Effector memory CD4-positive, alpha-beta T cell (primary cell): ENCODE results near the gene ITGB6.
"Not testable (repeated sequence)": the region's sequence is repeated elsewhere in the genome, so short reads cannot be mapped to it uniquely, and the experiment has no call there.

Source experiments
- DNase-seq, 3 donors: peaks; one replicate each; pipeline ENCODE4 v3.0.0-alpha.2; 2020
- H3K27ac ChIP-seq: 2 replicates; pipeline ENCODE4 v1.7.0; 2013; ENCODE audit warnings: mild to moderate bottlenecking, low read length, moderate library complexity; ENCODE audit not compliant: insufficient read depth, poor library complexity, severe bottlenecking
- H3K27me3 ChIP-seq: replicated peaks from 2 replicates; pipeline ENCODE4 v1.7.0; 2013; ENCODE audit warnings: mild to moderate bottlenecking, low read length; ENCODE audit not compliant: insufficient read depth, control insufficient read depth, poor library complexity, severe bottlenecking
- H3K36me3 ChIP-seq: 2 replicates; pipeline ENCODE4 v1.7.0; 2013; ENCODE audit warnings: mild to moderate bottlenecking, low read length, moderate library complexity; ENCODE audit not compliant: control insufficient read depth, insufficient read depth
- H3K4me1 ChIP-seq: 2 replicates; pipeline ENCODE4 v1.7.0; 2013; ENCODE audit warnings: low read length, mild to moderate bottlenecking; ENCODE audit not compliant: control insufficient read depth, insufficient read depth, poor library complexity, severe bottlenecking
- H3K4me3 ChIP-seq: 2 replicates; pipeline ENCODE4 v1.7.0; 2013; ENCODE audit warnings: low read length, low read depth, mild to moderate bottlenecking; ENCODE audit not compliant: insufficient read depth, poor library complexity, severe bottlenecking
- H3K9me3 ChIP-seq: 2 replicates; pipeline ENCODE4 v1.7.0; 2013; ENCODE audit warnings: mild to moderate bottlenecking, low read length, moderate library complexity; ENCODE audit not compliant: control insufficient read depth

Gene ITGB6

DNA sequence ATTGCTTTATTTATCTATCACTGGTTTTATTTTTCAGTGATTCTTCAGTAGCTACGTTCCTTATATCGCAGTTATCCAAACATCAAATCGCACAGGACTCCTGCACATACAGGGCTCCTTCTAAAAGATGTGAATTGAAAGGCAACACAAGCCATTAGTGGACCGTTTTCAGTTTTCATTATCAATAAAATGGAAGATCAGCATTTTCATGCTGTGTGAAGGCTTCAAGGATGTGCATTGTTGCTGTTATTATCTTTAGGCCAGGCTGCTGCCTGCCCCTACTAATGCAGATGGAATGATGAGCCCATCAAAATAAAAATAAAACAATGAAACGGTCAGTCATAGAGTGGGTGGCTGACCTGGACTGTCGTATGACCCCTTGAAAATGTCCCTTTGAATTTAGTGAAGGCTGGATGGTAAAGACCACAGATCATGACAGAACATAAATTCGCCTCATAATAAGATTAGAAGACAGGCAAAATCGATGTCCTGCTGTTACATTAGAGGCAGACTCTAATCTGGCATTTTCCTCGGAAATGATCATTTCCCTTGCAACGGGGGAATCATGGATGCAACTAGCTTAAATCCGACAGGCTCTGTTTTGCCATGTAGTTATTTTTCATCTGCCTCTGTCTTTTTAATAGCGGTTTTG lies 32.9 kb downstream of the ITGB6 start:
- H3K27ac ChIP-seq, result no peak overlapping the region
- H3K4me3 ChIP-seq, result no peak overlapping the region
- DNase-seq, result no peak
- no peaks in the 10 kb centered on the region for H3K36me3 ChIP-seq
- H3K27me3 ChIP-seq, result no peaks in the 10 kb centered on the region
- H3K9me3 ChIP-seq, result no peaks in the 10 kb centered on the region
- H3K4me1 ChIP-seq, result no peaks in the 10 kb centered on the region

DNA sequence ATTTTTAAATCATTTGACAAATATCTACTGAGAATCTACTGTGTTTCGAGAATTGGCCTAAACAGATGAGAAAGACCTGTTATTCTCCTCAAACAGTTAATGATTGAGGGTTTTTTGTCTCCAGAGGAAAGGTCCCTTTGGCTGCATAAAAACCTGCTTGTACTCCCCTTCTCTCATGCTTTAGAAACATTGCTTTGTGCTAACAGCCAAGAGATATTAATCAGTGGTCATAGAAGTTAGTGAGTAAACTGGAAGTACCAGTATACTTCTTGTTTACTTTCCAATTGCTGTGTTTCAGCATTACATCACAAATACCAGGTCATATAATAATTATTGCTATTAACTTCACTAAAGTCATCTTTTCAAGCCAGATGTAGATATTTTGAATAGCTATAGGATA lies 34.1 kb downstream of the ITGB6 start:
- H3K4me1 ChIP-seq, result no peaks in the 10 kb centered on the region
- H3K4me3 ChIP-seq, result no peak overlapping the region
- no peaks in the 10 kb centered on the region for H3K36me3 ChIP-seq
- no peaks in the 10 kb centered on the region for H3K27me3 ChIP-seq
- H3K9me3 ChIP-seq, result no peaks in the 10 kb centered on the region
- no peak overlapping the region for H3K27ac ChIP-seq
- DNase-seq, result no peak

DNA sequence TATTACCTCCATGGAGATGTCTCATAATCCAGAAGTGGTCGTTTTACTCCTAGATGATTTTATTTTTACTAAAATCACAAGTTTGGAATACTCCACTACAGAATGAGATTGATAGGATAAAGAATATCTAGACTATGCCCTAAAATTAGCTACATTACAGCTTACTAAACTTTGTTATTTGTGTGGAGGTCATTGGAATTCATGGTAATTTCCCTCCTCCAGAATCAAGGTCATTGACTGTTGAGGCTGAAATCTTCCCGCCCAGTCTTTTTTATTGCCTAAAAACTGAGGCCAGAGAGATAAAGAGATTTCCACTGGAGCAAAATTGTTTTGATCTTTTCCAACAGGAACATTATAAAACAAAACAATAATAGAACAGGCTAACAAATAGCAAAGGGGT lies 35.0 kb downstream of the ITGB6 start:
- no peaks in the 10 kb centered on the region for H3K27me3 ChIP-seq
- no peaks in the 10 kb centered on the region for H3K4me1 ChIP-seq
- DNase-seq, result no peak
- H3K9me3 ChIP-seq, result no peaks in the 10 kb centered on the region
- H3K4me3 ChIP-seq, result no peak overlapping the region
- no peaks in the 10 kb centered on the region for H3K36me3 ChIP-seq
- no peak overlapping the region for H3K27ac ChIP-seq

DNA sequence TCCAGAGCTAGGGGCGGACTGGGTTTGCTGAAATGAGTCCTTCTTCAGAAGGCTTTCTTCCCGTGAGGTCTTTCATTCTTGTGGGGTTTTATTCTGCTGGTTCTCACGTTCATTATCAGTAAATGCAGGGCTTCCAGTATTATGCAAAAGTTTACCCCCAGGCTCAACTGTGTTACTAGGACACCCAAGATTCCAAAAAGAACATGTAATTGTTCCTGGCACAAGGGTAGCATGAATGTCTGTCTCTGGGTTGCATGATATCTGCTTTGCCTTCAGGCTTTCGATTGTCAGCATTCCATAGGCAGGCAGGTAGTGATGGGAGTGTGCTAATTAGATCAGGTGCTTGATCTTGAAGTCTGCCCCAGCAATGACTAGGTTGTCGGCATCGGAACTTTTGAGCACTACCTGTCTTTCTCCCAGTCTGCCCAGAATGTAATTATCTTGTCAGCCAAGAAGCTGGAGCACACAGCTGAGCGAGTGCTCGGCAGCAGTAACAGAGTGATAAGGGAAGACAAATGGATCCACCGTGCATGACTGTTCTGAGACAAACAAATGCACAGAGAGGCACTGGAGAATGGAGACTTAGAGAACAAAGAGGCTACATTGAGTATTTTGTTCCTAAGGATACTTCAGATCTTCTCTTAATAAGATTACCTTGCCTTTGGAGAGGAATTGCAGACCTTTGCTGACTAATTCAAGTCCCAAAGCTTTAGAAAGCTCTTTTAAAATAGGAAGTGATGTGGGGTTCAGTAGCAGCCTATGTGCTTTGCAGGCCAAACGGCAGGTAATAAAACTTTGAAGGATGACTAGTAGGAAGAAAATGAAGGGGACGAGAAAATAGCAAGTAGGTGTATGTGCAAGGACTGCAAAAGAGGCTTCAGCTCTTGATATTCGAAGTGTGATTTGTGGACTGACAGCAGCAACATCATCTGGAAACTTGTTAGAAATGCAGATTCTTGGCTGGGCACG lies 41.9 kb downstream of the ITGB6 start:
- Histone ChIP-seq H3K4me3 (no peak overlapping the region), H3K4me1 (no peaks in the 10 kb centered on the region), H3K27ac (no peak overlapping the region), H3K9me3 (no peaks in the 10 kb centered on the region), H3K27me3 (no peaks in the 10 kb centered on the region), H3K36me3 (no peaks in the 10 kb centered on the region)
- no peak for DNase-seq

DNA sequence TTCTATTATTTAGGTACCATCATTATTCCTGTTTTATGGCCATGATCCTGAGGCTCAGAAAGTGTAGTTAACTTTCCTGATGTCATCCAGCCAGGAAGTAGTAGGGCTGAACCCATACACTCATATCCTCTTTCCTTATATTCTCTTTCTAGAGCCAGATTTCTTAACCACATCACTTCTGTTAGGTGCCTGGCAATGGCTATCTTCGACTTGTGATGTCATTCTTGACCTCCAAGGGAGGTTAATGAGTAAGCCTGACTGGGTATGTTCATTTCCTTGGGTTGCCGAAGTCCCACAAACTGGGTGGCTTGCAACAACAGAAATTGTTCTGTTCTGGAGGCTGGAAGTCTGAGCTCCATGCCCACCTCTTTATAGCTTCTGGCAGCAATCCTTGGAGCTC lies 43.4 kb downstream of the ITGB6 start:
- Histone ChIP-seq H3K4me1 (no peaks in the 10 kb centered on the region), H3K27me3 (no peaks in the 10 kb centered on the region), H3K36me3 (no peaks in the 10 kb centered on the region), H3K9me3 (no peaks in the 10 kb centered on the region), H3K27ac (no peak overlapping the region), H3K4me3 (no peak overlapping the region)
- no peak for DNase-seq

DNA sequence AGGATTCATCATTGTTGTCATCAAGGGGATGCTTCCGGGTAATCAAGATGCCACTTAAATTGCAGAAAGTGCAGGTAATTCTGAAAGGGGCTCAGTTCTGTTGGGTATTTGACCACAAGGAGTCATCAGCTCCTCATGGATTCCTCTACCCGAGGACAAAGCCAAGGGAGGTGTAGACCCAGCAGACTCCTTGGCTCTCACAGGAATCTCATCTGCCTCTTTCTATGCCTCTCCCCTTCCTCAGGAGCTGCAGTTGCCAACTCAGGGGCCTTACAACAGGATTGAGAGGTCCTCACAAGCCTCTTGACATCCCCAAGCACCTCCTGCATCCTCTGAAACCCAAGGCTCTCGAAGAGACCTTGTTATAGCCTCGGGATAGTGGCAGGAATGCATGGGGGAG lies 44.0 kb downstream of the ITGB6 start:
- DNase-seq, result no peak
- H3K4me1 ChIP-seq, result no peaks in the 10 kb centered on the region
- no peak overlapping the region for H3K27ac ChIP-seq
- no peak overlapping the region for H3K4me3 ChIP-seq
- H3K27me3 ChIP-seq, result no peaks in the 10 kb centered on the region
- H3K36me3 ChIP-seq, result no peaks in the 10 kb centered on the region
- no peaks in the 10 kb centered on the region for H3K9me3 ChIP-seq

DNA sequence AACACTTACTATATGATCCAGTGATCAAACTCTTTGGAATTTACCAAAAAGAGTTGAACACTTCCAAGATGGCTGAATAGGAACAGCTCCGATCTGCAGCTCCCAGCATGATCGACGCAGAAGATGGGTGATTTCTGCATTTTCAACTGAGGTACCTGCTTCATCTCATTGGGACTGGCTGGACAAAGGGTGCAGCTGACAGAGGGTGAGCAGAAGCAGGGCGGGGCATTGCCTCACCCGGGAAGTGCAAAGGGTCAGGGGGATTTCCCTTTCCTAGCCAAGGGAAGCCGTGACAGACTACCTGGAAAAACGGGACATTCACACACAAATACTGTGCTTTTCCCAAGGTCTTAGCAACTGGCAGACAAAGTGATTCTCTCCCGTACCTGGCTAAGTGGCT lies 51.7 kb downstream of the ITGB6 start:
- H3K4me3 ChIP-seq, H3K27ac ChIP-seq, H3K27me3 ChIP-seq, H3K36me3 ChIP-seq, H3K4me1 ChIP-seq, H3K9me3 ChIP-seq, DNase-seq: not testable (repeated sequence)

DNA sequence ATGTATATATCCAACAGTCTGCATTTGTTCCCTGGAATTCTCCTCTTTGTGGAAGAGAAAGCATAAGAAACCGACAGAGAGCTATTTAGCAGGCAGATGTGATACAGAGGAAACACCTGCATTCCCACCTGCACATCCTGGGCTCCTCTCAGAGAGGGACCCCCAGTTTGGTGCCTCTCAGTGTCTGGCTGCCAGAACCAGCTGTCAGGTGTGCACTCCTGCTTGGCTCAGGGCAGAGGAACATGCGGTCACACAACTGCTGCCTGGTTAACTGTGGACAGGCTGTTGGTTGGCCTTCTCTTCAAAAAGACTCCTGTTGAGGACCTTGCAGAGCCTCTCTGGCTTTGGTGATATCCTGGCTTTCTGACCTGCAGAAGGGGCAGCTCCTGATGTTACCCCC lies 54.6 kb downstream of the ITGB6 start:
- Histone ChIP-seq H3K4me1 (no peaks in the 10 kb centered on the region), H3K36me3 (no peaks in the 10 kb centered on the region), H3K27me3 (no peaks in the 10 kb centered on the region), H3K4me3 (no peak overlapping the region), H3K9me3 (no peaks in the 10 kb centered on the region), H3K27ac (no peak overlapping the region)
- no peak for DNase-seq

DNA sequence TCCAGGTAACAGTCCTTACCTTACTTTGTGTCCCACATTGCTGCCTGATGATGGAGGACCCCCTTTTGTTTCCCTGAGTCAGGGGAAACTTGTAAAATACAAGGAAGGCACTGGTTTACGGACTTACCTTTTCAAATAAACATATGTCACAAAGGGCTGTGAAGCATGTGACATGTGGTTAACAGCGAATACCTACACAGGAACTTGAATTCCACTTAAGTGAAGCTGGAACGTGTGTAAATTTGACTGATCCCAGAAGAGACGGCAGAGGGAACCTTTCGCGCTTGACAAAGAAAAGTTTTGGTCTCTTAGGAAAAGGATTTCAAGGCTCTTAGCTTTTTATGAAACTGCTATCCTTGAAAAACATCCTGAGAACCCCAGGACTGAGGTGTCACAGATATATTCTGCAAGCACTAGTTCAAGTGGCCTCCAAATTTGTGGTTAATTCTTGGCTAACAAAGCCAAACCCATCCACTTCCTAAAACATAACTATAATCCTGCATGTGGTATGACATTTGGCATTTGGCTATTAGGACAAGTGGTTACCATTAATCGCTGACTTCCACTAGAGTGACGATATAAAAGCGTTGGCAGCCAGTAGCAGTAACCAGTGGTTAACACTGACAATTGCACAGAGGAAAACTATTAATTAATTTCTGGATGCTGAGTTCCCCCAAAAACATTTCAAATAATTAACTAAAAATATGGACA lies 55.6 kb downstream of the ITGB6 start:
- no peak overlapping the region for H3K4me3 ChIP-seq
- H3K36me3 ChIP-seq, result no peaks in the 10 kb centered on the region

DNA sequence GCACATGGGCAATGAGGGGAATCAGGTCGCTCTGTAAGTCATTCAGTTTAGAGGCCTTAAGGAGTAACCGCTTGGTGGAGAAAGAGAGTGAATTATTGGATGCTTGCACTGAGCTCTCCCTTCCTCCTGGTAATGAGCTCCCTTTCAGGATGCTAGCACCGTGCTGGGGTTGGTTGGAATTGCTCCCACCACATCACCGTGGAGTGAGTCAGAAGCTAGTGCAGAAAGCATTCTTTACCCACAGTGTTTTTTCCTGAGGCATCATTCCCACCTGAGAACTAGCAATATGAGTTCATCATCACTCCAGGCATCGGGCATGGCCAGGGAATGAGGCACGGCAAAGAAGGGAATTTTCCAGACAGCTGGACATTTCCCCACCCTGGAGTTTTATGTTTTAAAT lies 57.6 kb downstream of the ITGB6 start:
- Histone ChIP-seq H3K36me3 (no peaks in the 10 kb centered on the region), H3K27ac (no peak overlapping the region), H3K4me1 (no peaks in the 10 kb centered on the region), H3K9me3 (no peaks in the 10 kb centered on the region), H3K27me3 (no peaks in the 10 kb centered on the region), H3K4me3 (no peak overlapping the region)
- DNase-seq, result no peak

More for the DNA sequence above, 55.6 kb downstream of the ITGB6 start:
- no peak for DNase-seq
- H3K9me3 ChIP-seq, result no peaks in the 10 kb centered on the region
- H3K27ac ChIP-seq, result no peak overlapping the region
- H3K4me1 ChIP-seq, result no peaks in the 10 kb centered on the region
- H3K27me3 ChIP-seq, result no peaks in the 10 kb centered on the region
